H1 (cell line): Measurements from ENCODE around the gene YPEL5. TPM values are rescaled to one million over a fixed set of nuclear protein-coding genes. Genes with fewer than 3 reads are reported as not detected.

Source experiments
- CTCF ChIA-PET: fragments of 300-600 bp; sonication (Branson Sonifier 250); formaldehyde crosslinking; loops from one replicate; lab custom pipeline; 2021; ENCODE audit not compliant: partially characterized antibody; lab: Charles Lee
- POLR2A ChIA-PET: fragments of 300-600 bp; sonication (Branson Sonifier 250); formaldehyde crosslinking; loops from one replicate; lab custom pipeline; 2021; ENCODE audit warnings: inconsistent platforms; ENCODE audit not compliant: partially characterized antibody; lab: Charles Lee
- DNase-seq, 2 experiments: peaks; one replicate each; pipeline versions ENCODE4 v3.0.0 to v3.0.0-alpha.2; 2010 to 2022; ENCODE audit warnings: low spot score in 2 of 2, low read depth in 1 of 2, mixed read lengths in 1 of 2
- FAIRE-seq: peaks from 2 replicates; lab custom pipeline; 2011; peaks lifted over from hg19 to GRCh38; lab: Jason Lieb, UNC
- H2AFZ ChIP-seq: 2 replicates; pipeline ENCODE4 v1.8.1; 2012; ENCODE audit warnings: low read length, inconsistent platforms
- H2AK5ac ChIP-seq: 2 replicates; pipeline ENCODE4 v1.6.1; 2013; ENCODE audit warnings: low read depth, low read length
- H2BK120ac ChIP-seq: replicated peaks from 2 replicates; pipeline ENCODE3; 2013; ENCODE audit warnings: low read depth, low read length, inconsistent platforms
- H2BK12ac ChIP-seq: 2 replicates; pipeline ENCODE4 v1.6.1; 2013; ENCODE audit warnings: low read depth, low read length
- H2BK15ac ChIP-seq: 2 replicates; pipeline ENCODE4 v1.6.1; 2013; ENCODE audit warnings: low read length
- H2BK20ac ChIP-seq: 2 replicates; pipeline ENCODE4 v1.6.1; 2013; ENCODE audit warnings: low read length
- H2BK5ac ChIP-seq: 2 replicates; pipeline ENCODE4 v1.6.1; 2013; ENCODE audit warnings: low read depth, low read length
- H3K14ac ChIP-seq: 2 replicates; pipeline ENCODE4 v1.6.1; 2013; ENCODE audit warnings: inconsistent platforms; ENCODE audit not compliant: insufficient read length
- H3K18ac ChIP-seq: 2 replicates; pipeline ENCODE4 v1.6.1; 2013; ENCODE audit warnings: low read length; ENCODE audit errors: extremely low read depth
- H3K23ac ChIP-seq: 2 replicates; pipeline ENCODE4 v1.6.1; 2013; ENCODE audit warnings: inconsistent platforms; ENCODE audit not compliant: insufficient read length
- H3K23me2 ChIP-seq: 2 replicates; pipeline ENCODE4 v1.6.1; 2013; ENCODE audit warnings: low read depth, low read length
- H3K27ac ChIP-seq: 2 replicates; pipeline ENCODE4 v1.6.1; 2011; ENCODE audit warnings: low read depth, low read length, inconsistent platforms
- H3K27me3 ChIP-seq, 4 experiments: replicated peaks in 1 of 4; 1 replicate in 1 of 4; 2 replicates in 3 of 4; pipeline versions ENCODE4 v1.6.1 to v1.8.1; 2011 to 2013; ENCODE audit warnings: low read length in 3 of 4, mild to moderate bottlenecking in 3 of 4, inconsistent platforms in 2 of 4, mixed read lengths in 2 of 4, moderate library complexity in 1 of 4; ENCODE audit not compliant: control insufficient read depth in 3 of 4, insufficient read depth in 3 of 4; ENCODE audit errors: extremely low read depth in 1 of 4
- H3K36me3 ChIP-seq, 4 experiments: 2 replicates each; pipeline versions ENCODE4 v1.6.1 to v1.8.1; 2011 to 2013; ENCODE audit warnings: mild to moderate bottlenecking in 4 of 4, low read length in 3 of 4, moderate library complexity in 2 of 4, control low read depth in 1 of 4, inconsistent platforms in 1 of 4; ENCODE audit not compliant: insufficient read depth in 4 of 4, control insufficient read depth in 2 of 4
- H3K4ac ChIP-seq: replicated peaks from 2 replicates; pipeline ENCODE3; 2013; ENCODE audit warnings: low read length, low read depth, mixed read lengths, inconsistent platforms; ENCODE audit not compliant: insufficient read length
- H3K4me1 ChIP-seq, 4 experiments: replicated peaks in 1 of 4; 1 replicate in 1 of 4; 2 replicates in 3 of 4; pipeline versions ENCODE4 v1.6.1 to v1.8.1; 2011 to 2013; ENCODE audit warnings: low read length in 3 of 4, inconsistent platforms in 2 of 4, mixed read lengths in 1 of 4; ENCODE audit not compliant: insufficient read depth in 4 of 4, control insufficient read depth in 3 of 4
- H3K4me2 ChIP-seq, 2 experiments: 2 replicates each; pipeline versions ENCODE4 v1.6.1 to v1.8.1; 2011 to 2013; ENCODE audit warnings: low read depth in 2 of 2, low read length in 2 of 2, control low read depth in 1 of 2, inconsistent platforms in 1 of 2, mild to moderate bottlenecking in 1 of 2; ENCODE audit not compliant: insufficient read depth in 1 of 2
- H3K4me3 ChIP-seq, 4 experiments: fragments of 200-600, 300-600 bp in 1 of 4; sonication (generic), shearing (Covaris generic), sonication (Bioruptor Twin) in 1 of 4; 2 replicates each; pipeline versions ENCODE4 v1.5.1 to v1.8.1; 2011 to 2016; ENCODE audit warnings: low read length in 4 of 4, low read depth in 3 of 4, control low read depth in 2 of 4, inconsistent platforms in 2 of 4, mild to moderate bottlenecking in 2 of 4, mixed read lengths in 1 of 4, moderate library complexity in 1 of 4; ENCODE audit not compliant: insufficient read depth in 2 of 4; ENCODE audit errors: extremely low read depth in 1 of 4
- H3K56ac ChIP-seq: replicated peaks from 2 replicates; pipeline ENCODE3; 2013; ENCODE audit warnings: low read depth, mild to moderate bottlenecking, mixed read lengths, low read length, inconsistent platforms; ENCODE audit not compliant: insufficient read length
- H3K79me1 ChIP-seq: 2 replicates; pipeline ENCODE4 v1.6.1; 2013; ENCODE audit warnings: low read depth, low read length, control low read depth
- H3K79me2 ChIP-seq, 2 experiments: 2 replicates each; pipeline versions ENCODE4 v1.6.1 to v1.8.1; 2012 to 2013; ENCODE audit warnings: low read length in 2 of 2, mild to moderate bottlenecking in 2 of 2, inconsistent platforms in 1 of 2; ENCODE audit not compliant: insufficient read depth in 2 of 2, control insufficient read depth in 1 of 2
- H3K9ac ChIP-seq, 4 experiments: replicated peaks in 1 of 4; 1 replicate in 1 of 4; 2 replicates in 3 of 4; pipeline versions ENCODE4 v1.6.1 to v1.8.1; 2011 to 2013; ENCODE audit warnings: low read depth in 3 of 4, low read length in 3 of 4, control low read depth in 2 of 4, mild to moderate bottlenecking in 2 of 4, moderate library complexity in 2 of 4, inconsistent platforms in 1 of 4; ENCODE audit errors: extremely low read depth in 1 of 4
- H3K9me3 ChIP-seq, 2 experiments: 2 replicates each; pipeline versions ENCODE4 v1.6.1 to v1.8.1; 2012 to 2013; ENCODE audit warnings: mild to moderate bottlenecking in 2 of 2, moderate library complexity in 2 of 2, control low read depth in 1 of 2, inconsistent platforms in 1 of 2, low read depth in 1 of 2, low read length in 1 of 2, mixed read lengths in 1 of 2; ENCODE audit not compliant: insufficient read depth in 2 of 2
- H4K20me1 ChIP-seq, 2 experiments: replicated peaks in 1 of 2; 2 replicates each; pipeline versions ENCODE3 to v1.8.1; 2011 to 2013; ENCODE audit warnings: inconsistent platforms in 2 of 2, low read length in 2 of 2, mild to moderate bottlenecking in 1 of 2; ENCODE audit not compliant: insufficient read depth in 2 of 2, control insufficient read depth in 1 of 2
- H4K5ac ChIP-seq: 2 replicates; pipeline ENCODE4 v1.6.1; 2013; ENCODE audit warnings: low read length, low read depth, mixed read lengths, inconsistent platforms; ENCODE audit not compliant: insufficient read length
- H4K8ac ChIP-seq: 2 replicates; pipeline ENCODE4 v1.8.0; 2013; ENCODE audit warnings: mild to moderate bottlenecking, moderate library complexity, low read length, inconsistent platforms; ENCODE audit not compliant: insufficient read depth; ENCODE audit errors: extremely low read depth
- H4K91ac ChIP-seq: replicated peaks from 2 replicates; pipeline ENCODE3; 2013; ENCODE audit warnings: low read length, mixed read lengths, inconsistent platforms; ENCODE audit not compliant: insufficient read length
- EGR1 ChIP-seq: IDR thresholded peaks from 2 replicates; pipeline ENCODE4 v1.6.1; 2011; ENCODE audit warnings: low read depth, low read length, borderline replicate concordance
- EP300 ChIP-seq, 2 experiments: IDR thresholded peaks; 1 replicate in 1 of 2; 2 replicates in 1 of 2; pipeline ENCODE4 v1.6.1; 2011 to 2012; ENCODE audit warnings: low read depth in 2 of 2, low read length in 2 of 2, mild to moderate bottlenecking in 2 of 2, borderline replicate concordance in 1 of 2, inconsistent platforms in 1 of 2, moderate library complexity in 1 of 2
- MAX ChIP-seq: IDR thresholded peaks from 2 replicates; pipeline ENCODE4 v1.6.1; 2012; ENCODE audit warnings: inconsistent platforms
- RBBP5 ChIP-seq: IDR thresholded peaks from 2 replicates; pipeline ENCODE4 v1.7.1; 2012; ENCODE audit warnings: low read depth, mild to moderate bottlenecking, inconsistent platforms, low read length, moderate library complexity, borderline replicate concordance
- TAF7 ChIP-seq: optimal IDR thresholded peaks from 2 replicates; pipeline ENCODE3; 2011; ENCODE audit warnings: low read depth, mild to moderate bottlenecking, inconsistent platforms, low read length, moderate library complexity, borderline replicate concordance
- TBP ChIP-seq: IDR thresholded peaks from 2 replicates; pipeline ENCODE4 v1.6.1; 2011; ENCODE audit warnings: low read depth, low read length, improper control_type of control experiment
- USF2 ChIP-seq: IDR thresholded peaks from 2 replicates; pipeline ENCODE4 v1.6.1; 2011; ENCODE audit warnings: low read length, improper control_type of control experiment
- WGBS, 2 experiments: shearing (Covaris generic) in 1 of 2; methylation state at CpG; one replicate each; pipeline versions ENCODE4 v1.1.6 to v1.1.7; 2013 to 2015; ENCODE audit warnings: low lambda C conversion rate in 2 of 2, mixed read lengths in 2 of 2, inconsistent platforms in 1 of 2, low coverage in 1 of 2, missing lambda C conversion rate in 1 of 2; ENCODE audit not compliant: insufficient replicate concordance in 2 of 2, insufficient coverage in 1 of 2, insufficient read length in 1 of 2; ENCODE audit errors: extremely low coverage in 1 of 2, missing lambda C conversion rate in 1 of 2; 5-methylcytosine and 5-hydroxymethylcytosine counted together
- polyA plus RNA-seq, 7 experiments: library from polyadenylated mRNA; depleted of rRNA in 3 of 7; stranded (reverse) in 5 of 7; unstranded in 2 of 7; fragments of >200 nt in 5 of 7; fragments of 200-250 nt in 2 of 7; gene quantifications; 1 replicate in 5 of 7; 2 replicates in 1 of 7; 4 replicates in 1 of 7; pipeline versions ENCODE4 v1.2.1 to v1.2.3, GENCODE V29; 2011 to 2013; ENCODE audit warnings: missing spikeins in 2 of 7, mixed read lengths in 2 of 7
- total RNA-seq: library from RNA; stranded (reverse); fragmentation: NEBNext Ultra II Directional; extraction: Animal tissue kit (Norgen Biotek cat#: 25700); gene quantifications from 2 replicates; pipeline ENCODE4 v1.2.1, GENCODE V29; 2021

The YPEL5 gene
- total and polyA plus RNA-seq, 2 of the 8 experiments (the other 6 are each of a cell fraction or from before 2014, with no cell fraction given), result 18.5 to 28.0 TPM

DNA sequence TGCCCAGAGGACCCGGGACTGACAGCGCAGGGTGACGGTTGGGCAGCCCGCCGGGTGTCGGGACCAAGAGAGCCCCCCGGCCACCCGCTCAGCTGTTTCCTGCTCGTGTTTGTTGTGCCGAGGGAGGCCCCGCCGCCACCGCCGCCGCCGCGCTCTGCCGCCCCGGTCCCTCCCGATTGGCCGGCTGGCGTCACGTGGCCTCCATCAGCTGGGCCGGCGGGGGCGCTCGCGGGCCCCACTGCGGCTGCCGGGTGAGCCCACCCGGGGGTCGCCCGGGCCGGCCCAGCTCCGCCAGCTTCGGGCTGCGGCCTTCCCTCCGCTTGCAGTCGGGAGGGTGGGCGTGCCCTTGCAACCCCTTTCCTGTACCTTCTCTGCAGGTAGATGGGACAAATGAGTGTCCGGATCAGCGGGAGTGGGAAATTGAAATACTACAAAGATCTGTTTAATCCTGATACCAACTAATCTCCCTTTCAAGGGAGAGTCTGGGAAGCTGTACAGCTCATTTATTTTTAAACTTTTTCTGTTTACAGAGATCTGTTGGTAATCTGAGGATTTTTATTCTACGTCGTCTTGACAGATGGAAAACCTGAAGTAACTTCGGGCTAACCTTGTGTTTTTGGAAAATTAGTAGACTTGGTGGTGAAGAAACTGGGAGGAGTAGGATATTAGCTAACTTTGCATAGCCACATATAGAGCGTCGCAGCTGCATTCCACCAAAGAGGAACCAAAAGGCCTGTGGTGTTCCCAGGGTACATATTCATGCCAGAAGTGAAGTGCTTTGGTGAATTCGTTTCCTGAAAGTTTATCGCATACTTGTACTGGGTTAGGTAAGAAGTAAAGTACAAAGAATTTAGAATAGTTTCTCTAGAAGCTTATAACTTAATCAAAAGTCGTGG lies 1.2 kb downstream of the YPEL5 start:
- DNase-seq (peak in 1 of 2 experiments; percentile 88), FAIRE-seq (no peak)
- no peak overlapping the region for H3K4ac ChIP-seq
- peak overlapping the region; percentile 88 for H4K8ac ChIP-seq
- no peaks in the 10 kb centered on the region for H3K9me3 ChIP-seq
- H2BK5ac ChIP-seq, result no peak overlapping the region; the same call in 1 of the 2 replicates
- peak overlapping the region; percentile 73 for H3K56ac ChIP-seq
- 7% methylated on average over 29 of the region's 50 CpGs; no CpG with 5 or more reads in 1 of the 2 experiments for WGBS, 2 experiments
- POLR2A ChIA-PET, result interaction anchor here (1.1 to 4.0 kb wide), 4 partner anchors 9 to 58 kb away, joined by 3 to 24 read pairs (median 4); no protein-coding TSS in a partner anchor
- no peak overlapping the region for H3K23ac ChIP-seq
- peak overlapping the region; percentile 57 to 85 (median 74) for H3K4me3 ChIP-seq
- no peak overlapping the region for H3K14ac ChIP-seq
- CTCF ChIA-PET, result interaction anchor here (1.0 to 6.5 kb wide), 3 partner anchors 8 to 18 kb away, joined by 4 to 60 read pairs (median 7); no protein-coding TSS in a partner anchor
- H3K79me1 ChIP-seq, result no peaks in the 10 kb centered on the region
- H3K36me3 ChIP-seq, result no peaks in the 10 kb centered on the region; a peak in 1 of 8 replicates
- H3K27me3 ChIP-seq, result no peaks in the 10 kb centered on the region; a peak in 2 of 7 replicates
- no peaks in the 10 kb centered on the region for H4K20me1 ChIP-seq
- no peak overlapping the region for H2BK12ac ChIP-seq
- peak overlapping the region; percentile 71 for H3K18ac ChIP-seq
- no peak overlapping the region for H3K27ac ChIP-seq
- no peak overlapping the region for H2BK120ac ChIP-seq
- no peak overlapping the region for H2BK15ac ChIP-seq
- no peak overlapping the region for H2BK20ac ChIP-seq
- H3K23me2 ChIP-seq, result peaks cover 7% of the 10 kb centered on the region; the same call in 1 of the 2 replicates
- H2AFZ ChIP-seq, result no peak overlapping the region
- peaks cover 0 to 9% of the 10 kb centered on the region in 2 experiments; a peak in 1 of 4 replicates for H3K79me2 ChIP-seq
- no peak overlapping the region for H2AK5ac ChIP-seq
- H3K9ac ChIP-seq, result peak overlapping the region in 2 of 4 experiments; percentile 66 to 75; a peak in 3 of 7 replicates
- peak overlapping the region; percentile 62 to 86 for H3K4me2 ChIP-seq
- H4K91ac ChIP-seq, result no peak overlapping the region
- H3K4me1 ChIP-seq, result peaks cover 4 to 22% (median 14%) of the 10 kb centered on the region in 4 experiments; a peak in 6 of 7 replicates
- peak overlapping the region; percentile 94 for H4K5ac ChIP-seq
- peak; percentile 59; the same call in 1 of the 2 replicates for TF ChIP-seq EGR1
- 0 out of 2 replicates have a peak, but pooled peaks have one; percentile 30 for TF ChIP-seq RBBP5
- 0 out of 3 replicates have a peak, but pooled peaks of 1 of the 2 experiments have one; percentile 47 for TF ChIP-seq EP300 (IDR thresholded peaks at IDR 0.05; ENCODE audit: borderline replicate concordance in 1 of 2, low read depth in 2 of 2, low read length in 2 of 2)
- peak; percentile 41; the same call in 1 of the 2 replicates for TF ChIP-seq TBP
- peak; percentile 94 for TF ChIP-seq USF2
- peak; percentile 32 for TF ChIP-seq TAF7
- peak; percentile 40; the same call in 1 of the 2 replicates for TF ChIP-seq MAX
